Measurements from ENCODE around the gene CCL14. TPM values are rescaled to one million over a fixed set of nuclear protein-coding genes. Genes with fewer than 3 reads are reported as not detected.

The CCL14 gene
- total and polyA plus RNA-seq, 2 donors from 2014 or later = 14.2 to 134 TPM

DNA sequence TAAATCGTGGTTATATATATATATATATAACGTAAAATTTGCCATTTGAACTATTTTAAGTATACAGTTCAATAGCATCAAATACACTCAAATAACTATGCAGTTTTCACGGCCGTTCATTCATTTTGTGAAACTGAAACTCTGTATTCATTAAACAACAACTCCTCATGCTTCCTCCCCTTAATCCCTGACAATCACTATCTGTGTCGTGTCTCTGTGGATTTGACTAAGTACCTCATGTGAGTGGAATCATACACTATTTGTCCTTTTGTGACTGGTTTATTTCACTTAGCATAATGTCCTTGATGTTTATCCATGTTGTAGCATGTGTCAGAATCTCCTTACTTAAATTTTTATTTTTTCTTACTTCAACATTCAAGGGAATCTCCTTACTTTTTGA is 28.4 kb upstream of the CCL14 start:
- Histone ChIP-seq H3K9ac (ENCODE audit: low read length in 3 of 3) (no peak overlapping the region), H3K27ac (ENCODE audit: low read depth in 2 of 2, low read length in 2 of 2) (no peak overlapping the region), H3K36me3 (ENCODE audit: control insufficient read depth in 2 of 3, insufficient read depth in 3 of 3, low read length in 3 of 3) (no peaks in the 10 kb centered on the region), H3K4me1 (ENCODE audit: control insufficient read depth in 2 of 3, insufficient read depth in 2 of 3, low read depth in 1 of 3, low read length in 3 of 3) (no peaks in the 10 kb centered on the region), H3K4me3 (ENCODE audit: low read length in 3 of 3) (no peak overlapping the region), H3K27me3 (ENCODE audit: control insufficient read depth, insufficient read depth, low read length) (no peaks in the 10 kb centered on the region), H3K9me3 (ENCODE audit: control insufficient read depth in 2 of 3, insufficient read depth in 1 of 3, low read length in 3 of 3) (no peaks in the 10 kb centered on the region)
- TF ChIP-seq, protein P1, sequence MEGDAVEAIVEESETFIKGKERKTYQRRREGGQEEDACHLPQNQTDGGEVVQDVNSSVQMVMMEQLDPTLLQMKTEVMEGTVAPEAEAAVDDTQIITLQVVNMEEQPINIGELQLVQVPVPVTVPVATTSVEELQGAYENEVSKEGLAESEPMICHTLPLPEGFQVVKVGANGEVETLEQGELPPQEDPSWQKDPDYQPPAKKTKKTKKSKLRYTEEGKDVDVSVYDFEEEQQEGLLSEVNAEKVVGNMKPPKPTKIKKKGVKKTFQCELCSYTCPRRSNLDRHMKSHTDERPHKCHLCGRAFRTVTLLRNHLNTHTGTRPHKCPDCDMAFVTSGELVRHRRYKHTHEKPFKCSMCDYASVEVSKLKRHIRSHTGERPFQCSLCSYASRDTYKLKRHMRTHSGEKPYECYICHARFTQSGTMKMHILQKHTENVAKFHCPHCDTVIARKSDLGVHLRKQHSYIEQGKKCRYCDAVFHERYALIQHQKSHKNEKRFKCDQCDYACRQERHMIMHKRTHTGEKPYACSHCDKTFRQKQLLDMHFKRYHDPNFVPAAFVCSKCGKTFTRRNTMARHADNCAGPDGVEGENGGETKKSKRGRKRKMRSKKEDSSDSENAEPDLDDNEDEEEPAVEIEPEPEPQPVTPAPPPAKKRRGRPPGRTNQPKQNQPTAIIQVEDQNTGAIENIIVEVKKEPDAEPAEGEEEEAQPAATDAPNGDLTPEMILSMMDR (IDR thresholded peaks at IDR 0.05; ENCODE audit: borderline replicate concordance, extremely low read depth, insufficient read depth) = no peak
- FAIRE-seq (no peak), DNase-seq (no peak)
- intact Hi-C loops (cut with DNase I) = no loop called here

DNA sequence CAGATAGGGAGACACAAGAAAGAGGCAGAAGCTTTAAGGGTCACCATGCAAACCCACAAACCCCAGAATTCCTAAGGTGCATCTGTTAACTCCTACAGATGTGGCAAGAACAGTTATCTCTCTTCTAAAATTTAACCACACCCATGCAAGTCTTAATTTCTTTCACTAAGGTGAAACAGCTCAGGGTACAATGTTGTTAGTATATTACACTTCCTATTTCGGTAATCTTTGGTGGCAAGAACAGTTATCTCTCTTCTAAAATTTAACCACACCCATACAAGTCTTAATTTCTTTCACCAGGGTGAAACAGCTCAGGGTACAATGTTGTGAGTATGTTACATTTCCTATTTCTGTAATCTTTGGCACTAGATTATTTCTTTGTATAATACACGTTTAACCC is 24.7 kb upstream of the CCL14 start:
- Histone ChIP-seq H3K27ac (ENCODE audit: low read depth in 2 of 2, low read length in 2 of 2) (no peak overlapping the region), H3K27me3 (ENCODE audit: control insufficient read depth, insufficient read depth, low read length) (no peaks in the 10 kb centered on the region), H3K4me3 (ENCODE audit: low read length in 3 of 3) (no peak overlapping the region), H3K4me1 (ENCODE audit: control insufficient read depth in 2 of 3, insufficient read depth in 2 of 3, low read depth in 1 of 3, low read length in 3 of 3) (no peaks in the 10 kb centered on the region), H3K9ac (ENCODE audit: low read length in 3 of 3) (no peak overlapping the region), H3K9me3 (ENCODE audit: control insufficient read depth in 2 of 3, insufficient read depth in 1 of 3, low read length in 3 of 3) (peaks cover 0 to 5% (median 0%) of the 10 kb centered on the region in 3 donors), H3K36me3 (ENCODE audit: control insufficient read depth in 2 of 3, insufficient read depth in 3 of 3, low read length in 3 of 3) (no peaks in the 10 kb centered on the region)
- intact Hi-C loops (cut with DNase I) = no loop called here
- DNase-seq (no peak), FAIRE-seq (no peak)
- TF ChIP-seq, protein P1 (IDR thresholded peaks at IDR 0.05; ENCODE audit: borderline replicate concordance, extremely low read depth, insufficient read depth) = no peak

DNA sequence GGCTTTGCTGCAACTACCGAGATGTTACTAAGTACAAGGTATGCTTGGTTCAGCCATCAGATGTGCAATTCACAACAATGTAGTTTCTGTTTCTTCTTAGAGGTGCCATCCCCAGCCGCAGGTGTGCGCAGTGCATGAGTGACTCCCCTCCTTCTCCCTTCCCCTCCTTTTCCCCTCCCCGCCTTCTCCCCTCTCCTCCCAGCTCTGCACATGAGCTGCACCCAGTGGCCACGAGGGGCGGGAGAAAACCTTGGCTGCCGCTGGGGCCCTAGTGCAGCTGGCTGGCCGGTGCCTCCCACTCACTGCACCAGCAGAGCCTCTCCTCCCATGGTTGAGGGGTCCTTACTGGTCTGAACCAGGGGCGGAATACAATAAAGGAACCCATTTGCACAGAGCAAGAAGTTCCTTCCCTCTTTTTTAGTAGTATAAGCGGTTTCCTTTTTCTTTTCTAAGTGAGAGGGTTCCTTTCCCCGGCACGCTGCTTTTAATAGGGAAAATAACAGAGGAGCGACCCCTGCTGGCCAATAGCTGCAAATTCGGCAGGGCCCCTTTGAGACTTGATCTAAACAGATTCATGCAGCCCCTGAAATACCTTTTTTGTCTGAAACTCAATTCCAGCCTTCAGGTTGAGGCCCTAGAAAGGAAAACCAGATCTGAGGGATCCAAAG is 22.6 kb upstream of the CCL14 start:
- H3K4me3 ChIP-seq (ENCODE audit: low read length in 3 of 3) = no peak overlapping the region
- intact Hi-C loops (cut with DNase I) = no loop called here
- H3K4me1 ChIP-seq (ENCODE audit: control insufficient read depth in 2 of 3, insufficient read depth in 2 of 3, low read depth in 1 of 3, low read length in 3 of 3) = peaks cover 0 to 3% (median 0%) of the 10 kb centered on the region in 3 donors
- H3K27ac ChIP-seq (ENCODE audit: low read depth in 2 of 2, low read length in 2 of 2) = no peak overlapping the region
- H3K36me3 ChIP-seq (ENCODE audit: control insufficient read depth in 2 of 3, insufficient read depth in 3 of 3, low read length in 3 of 3) = no peaks in the 10 kb centered on the region
- no peak for FAIRE-seq
- no peak overlapping the region for H3K9ac ChIP-seq (ENCODE audit: low read length in 3 of 3)
- H3K9me3 ChIP-seq (ENCODE audit: control insufficient read depth in 2 of 3, insufficient read depth in 1 of 3, low read length in 3 of 3) = peaks cover 0 to 5% (median 0%) of the 10 kb centered on the region in 3 donors
- DNase-seq = no peak
- TF ChIP-seq, protein P1 (IDR thresholded peaks at IDR 0.05; ENCODE audit: borderline replicate concordance, extremely low read depth, insufficient read depth) = no peak
- H3K27me3 ChIP-seq (ENCODE audit: control insufficient read depth, insufficient read depth, low read length) = no peaks in the 10 kb centered on the region
